Lung (tissue), 12 donors: ENCODE results near the gene THEM5. TPM values are rescaled to one million over a fixed set of nuclear protein-coding genes. Genes with fewer than 3 reads are reported as not detected.
A peak's percentile ranks its signal among the peaks of the same experiment; 100 is the strongest.
"Not testable (repeated sequence)": the region's sequence is repeated elsewhere in the genome, so short reads cannot be mapped to it uniquely, and the experiment has no call there.

Experiments used
- ATAC-seq: fragments of 200-7000 bp; cut with Tn5 transposase; one replicate; pipeline ENCODE4 v1.9.1; 2020; ENCODE audit warnings: moderate number of reproducible peaks; ENCODE audit not compliant: insufficient read depth, low FRiP score
- DNase-seq, 3 donors: peaks; one replicate each; pipeline ENCODE4 v3.0.0-alpha.2; 2013 to 2017
- H3K27ac ChIP-seq, 2 donors: one replicate each; pipeline ENCODE4 v1.5.1; 2013; ENCODE audit warnings: mild to moderate bottlenecking in 2 of 2, moderate library complexity in 2 of 2, control low read depth in 1 of 2, inconsistent platforms in 1 of 2, low read depth in 1 of 2, low read length in 1 of 2
- H3K27me3 ChIP-seq, 3 donors: one replicate each; pipeline ENCODE4 v1.5.1; 2013; ENCODE audit warnings: low read length in 2 of 3; ENCODE audit not compliant: control insufficient read depth in 3 of 3, insufficient read depth in 3 of 3
- H3K36me3 ChIP-seq, 4 donors: one replicate each; pipeline ENCODE4 v1.5.1; 2013; ENCODE audit warnings: low read length in 4 of 4, mild to moderate bottlenecking in 1 of 4, moderate library complexity in 1 of 4; ENCODE audit not compliant: control insufficient read depth in 4 of 4, insufficient read depth in 4 of 4
- H3K4me1 ChIP-seq, 5 donors: one replicate each; pipeline ENCODE4 v1.5.1; 2013; ENCODE audit warnings: low read length in 5 of 5, mild to moderate bottlenecking in 2 of 5, moderate library complexity in 1 of 5; ENCODE audit not compliant: control insufficient read depth in 5 of 5, insufficient read depth in 5 of 5
- H3K4me3 ChIP-seq: one replicate; pipeline ENCODE4 v1.5.1; 2013; ENCODE audit warnings: mild to moderate bottlenecking, control low read depth, moderate library complexity
- H3K9ac ChIP-seq, 2 donors: one replicate each; pipeline ENCODE4 v1.5.1; 2013; ENCODE audit warnings: low read length in 2 of 2, control low read depth in 1 of 2; ENCODE audit not compliant: insufficient read depth in 1 of 2
- H3K9me3 ChIP-seq, 4 donors: one replicate each; pipeline ENCODE4 v1.5.1; 2013; ENCODE audit warnings: low read length in 3 of 4, mild to moderate bottlenecking in 1 of 4, moderate library complexity in 1 of 4; ENCODE audit not compliant: control insufficient read depth in 4 of 4, insufficient read depth in 3 of 4
- WGBS, 2 donors: extraction: QIAGEN DNeasy Blood & Tissue Kit; methylation state at CpG; one replicate each; pipeline ENCODE4 v1.1.7; 2013; 5-methylcytosine and 5-hydroxymethylcytosine counted together
- polyA plus RNA-seq, 2 donors: library from polyadenylated mRNA; stranded (reverse); fragments of 200-250 nt; gene quantifications; one replicate each; pipeline ENCODE4 v1.2.1, GENCODE V29; 2013
- total RNA-seq, 2 donors: library from RNA; depleted of rRNA in 1 of 2; stranded (reverse); fragments of >200 nt in 1 of 2; gene quantifications; one replicate each; pipeline ENCODE4 v1.2.1, GENCODE V29; 2014 to 2021
- TF ChIP-seq, protein P1 (sequence below): IDR thresholded peaks from 2 replicates; pipeline ENCODE4 v1.5.1; 2012; ENCODE audit warnings: mild to moderate bottlenecking; ENCODE audit errors: control extremely low read depth, extremely low read depth
- donor health status: control.
- donor health status: control.
- donor health status: Bipolar disorder and iron deficiency.
- donor health status: healthy.
- donor health status: DM: yes; HTN: yes; CAD: no.

The THEM5 gene
- total and polyA plus RNA-seq, 4 donors = not detected

DNA sequence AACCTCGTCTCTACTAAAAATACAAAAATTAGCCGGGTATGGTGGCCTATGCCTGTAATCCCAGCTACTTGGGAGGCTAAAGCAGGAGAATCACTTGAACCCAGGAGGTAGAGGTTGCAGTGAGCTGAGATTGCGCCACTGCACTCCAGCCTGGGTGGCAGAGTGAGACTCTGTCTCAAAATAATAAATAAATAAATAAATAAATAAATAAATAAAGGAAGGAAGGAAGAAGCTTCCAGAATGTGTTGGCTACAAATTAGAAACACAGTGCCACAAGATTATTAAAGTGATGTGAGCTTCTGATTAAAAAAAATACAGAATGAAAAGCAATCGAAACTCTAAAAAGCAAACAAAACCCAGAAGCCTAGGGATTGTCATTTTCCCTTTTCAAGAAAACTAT is 30.4 kb upstream of the THEM5 start:
- not testable (repeated sequence) for ATAC-seq, H3K36me3 ChIP-seq
- WGBS, 2 donors = 97 to 98% methylated on average over 4 of the region's 4 CpGs

DNA sequence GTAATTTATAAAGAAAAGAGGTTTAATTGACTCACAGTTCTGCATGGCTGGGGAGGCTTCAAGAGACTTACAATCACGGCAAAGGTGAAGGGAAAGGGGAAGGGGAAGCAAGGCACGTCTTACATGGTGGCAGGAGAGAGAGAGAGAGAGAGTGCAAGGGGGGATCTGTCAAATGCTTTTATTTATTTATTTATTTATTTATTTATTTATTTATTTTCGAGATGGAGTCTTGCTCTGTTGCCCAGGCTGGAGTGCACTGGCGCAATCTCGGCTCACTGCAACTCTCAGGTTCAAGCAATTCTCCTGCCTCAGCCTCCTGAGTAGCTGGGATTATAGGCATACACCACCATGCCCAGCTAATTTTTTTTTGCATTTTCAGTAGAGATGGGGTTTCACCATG is 29.4 kb upstream of the THEM5 start:
- not testable (repeated sequence) for H3K9ac ChIP-seq, ATAC-seq

More for the DNA sequence above, 30.4 kb upstream of the THEM5 start:
- not testable (repeated sequence) for H3K4me3 ChIP-seq, H3K27ac ChIP-seq, H3K9me3 ChIP-seq, H3K4me1 ChIP-seq, H3K9ac ChIP-seq, H3K27me3 ChIP-seq, DNase-seq

DNA sequence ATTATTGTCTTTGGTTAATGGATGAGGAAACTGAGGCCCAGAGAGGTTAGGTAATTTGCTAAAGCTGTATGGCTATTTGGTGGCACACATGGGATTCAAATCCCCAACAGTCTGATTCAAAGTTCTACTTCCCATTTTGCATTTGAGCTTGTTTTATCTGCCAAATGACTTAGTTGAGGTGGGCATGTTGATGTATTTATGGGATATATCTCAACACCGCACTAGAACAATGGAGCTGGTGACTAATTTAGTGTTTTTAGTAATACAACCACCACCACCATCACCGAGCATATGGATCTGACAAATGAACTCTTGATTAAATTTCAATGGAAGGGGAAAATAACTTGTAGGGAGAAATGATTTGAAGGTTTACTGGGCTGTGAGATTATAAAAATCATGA is 29.0 kb upstream of the THEM5 start:
- 94% methylated on average over 2 of the region's 2 CpGs for WGBS, 2 donors
- H3K4me3 ChIP-seq = no peak overlapping the region
- TF ChIP-seq, protein P1, sequence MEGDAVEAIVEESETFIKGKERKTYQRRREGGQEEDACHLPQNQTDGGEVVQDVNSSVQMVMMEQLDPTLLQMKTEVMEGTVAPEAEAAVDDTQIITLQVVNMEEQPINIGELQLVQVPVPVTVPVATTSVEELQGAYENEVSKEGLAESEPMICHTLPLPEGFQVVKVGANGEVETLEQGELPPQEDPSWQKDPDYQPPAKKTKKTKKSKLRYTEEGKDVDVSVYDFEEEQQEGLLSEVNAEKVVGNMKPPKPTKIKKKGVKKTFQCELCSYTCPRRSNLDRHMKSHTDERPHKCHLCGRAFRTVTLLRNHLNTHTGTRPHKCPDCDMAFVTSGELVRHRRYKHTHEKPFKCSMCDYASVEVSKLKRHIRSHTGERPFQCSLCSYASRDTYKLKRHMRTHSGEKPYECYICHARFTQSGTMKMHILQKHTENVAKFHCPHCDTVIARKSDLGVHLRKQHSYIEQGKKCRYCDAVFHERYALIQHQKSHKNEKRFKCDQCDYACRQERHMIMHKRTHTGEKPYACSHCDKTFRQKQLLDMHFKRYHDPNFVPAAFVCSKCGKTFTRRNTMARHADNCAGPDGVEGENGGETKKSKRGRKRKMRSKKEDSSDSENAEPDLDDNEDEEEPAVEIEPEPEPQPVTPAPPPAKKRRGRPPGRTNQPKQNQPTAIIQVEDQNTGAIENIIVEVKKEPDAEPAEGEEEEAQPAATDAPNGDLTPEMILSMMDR = no peak
- H3K9ac ChIP-seq = no peak overlapping the region
- H3K9me3 ChIP-seq = no peaks in the 10 kb centered on the region
- H3K36me3 ChIP-seq = peaks cover 1 to 5% (median 3%) of the 10 kb centered on the region in 4 donors
- H3K27ac ChIP-seq = no peak overlapping the region
- no peaks in the 10 kb centered on the region for H3K27me3 ChIP-seq
- DNase-seq = no peak
- no peak for ATAC-seq
- no peaks in the 10 kb centered on the region for H3K4me1 ChIP-seq

More for the DNA sequence above, 29.4 kb upstream of the THEM5 start:
- DNase-seq, H3K9me3 ChIP-seq, H3K4me1 ChIP-seq, H3K27me3 ChIP-seq, H3K4me3 ChIP-seq, H3K27ac ChIP-seq, H3K36me3 ChIP-seq: not testable (repeated sequence)
- WGBS, 2 donors = 88 to 91% methylated on average over 5 of the region's 5 CpGs

DNA sequence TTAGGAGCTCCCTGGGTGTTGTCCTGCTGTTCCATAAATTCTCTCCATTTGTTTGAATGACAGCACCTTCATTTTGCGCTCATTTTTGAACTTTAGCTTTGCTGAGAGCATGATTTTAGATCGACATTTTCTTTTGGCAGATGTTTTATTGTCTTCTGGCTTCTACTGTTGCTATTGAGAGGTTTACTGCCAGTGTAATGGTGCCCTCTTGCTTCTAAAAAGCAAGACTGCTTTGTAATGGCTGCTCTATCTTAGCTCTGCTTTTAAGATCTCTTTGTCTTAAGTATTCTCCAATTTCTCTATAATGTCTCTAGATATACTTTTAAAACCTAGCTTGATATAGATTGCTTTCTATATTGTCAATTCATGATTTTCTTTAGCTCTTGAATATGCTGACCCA is 28.0 kb upstream of the THEM5 start:
- H3K36me3 ChIP-seq = peaks cover 0 to 6% (median 2%) of the 10 kb centered on the region in 4 donors
- TF ChIP-seq, protein P1 = no peak
- H3K9me3 ChIP-seq = no peaks in the 10 kb centered on the region
- no peak overlapping the region for H3K4me3 ChIP-seq
- H3K4me1 ChIP-seq = no peaks in the 10 kb centered on the region
- H3K27me3 ChIP-seq = no peaks in the 10 kb centered on the region
- no peak overlapping the region for H3K9ac ChIP-seq
- ATAC-seq = no peak
- WGBS, 2 donors = 48% methylated on average over 2 of the region's 2 CpGs
- DNase-seq = peak in 2 of 3 donors; percentile 50 to 63
- H3K27ac ChIP-seq = no peak overlapping the region
